Stimulated activated CD4-positive, alpha-beta T cell treated with anti-CD3 and anti-CD28 coated beads, TNF-alpha, amount 100 ng/mL, for 24 hours (primary cell): Measurements from ENCODE around the gene ARHGEF7.
"Not testable (repeated sequence)": the region's sequence is repeated elsewhere in the genome, so short reads cannot be mapped to it uniquely, and the experiment has no call there.

Source experiments
- DNase-seq, 3 experiments: peaks; one replicate each; pipeline ENCODE4 v3.0.0-alpha.2; 2020; ENCODE audit warnings: low read depth in 3 of 3

The ARHGEF7 gene

DNA sequence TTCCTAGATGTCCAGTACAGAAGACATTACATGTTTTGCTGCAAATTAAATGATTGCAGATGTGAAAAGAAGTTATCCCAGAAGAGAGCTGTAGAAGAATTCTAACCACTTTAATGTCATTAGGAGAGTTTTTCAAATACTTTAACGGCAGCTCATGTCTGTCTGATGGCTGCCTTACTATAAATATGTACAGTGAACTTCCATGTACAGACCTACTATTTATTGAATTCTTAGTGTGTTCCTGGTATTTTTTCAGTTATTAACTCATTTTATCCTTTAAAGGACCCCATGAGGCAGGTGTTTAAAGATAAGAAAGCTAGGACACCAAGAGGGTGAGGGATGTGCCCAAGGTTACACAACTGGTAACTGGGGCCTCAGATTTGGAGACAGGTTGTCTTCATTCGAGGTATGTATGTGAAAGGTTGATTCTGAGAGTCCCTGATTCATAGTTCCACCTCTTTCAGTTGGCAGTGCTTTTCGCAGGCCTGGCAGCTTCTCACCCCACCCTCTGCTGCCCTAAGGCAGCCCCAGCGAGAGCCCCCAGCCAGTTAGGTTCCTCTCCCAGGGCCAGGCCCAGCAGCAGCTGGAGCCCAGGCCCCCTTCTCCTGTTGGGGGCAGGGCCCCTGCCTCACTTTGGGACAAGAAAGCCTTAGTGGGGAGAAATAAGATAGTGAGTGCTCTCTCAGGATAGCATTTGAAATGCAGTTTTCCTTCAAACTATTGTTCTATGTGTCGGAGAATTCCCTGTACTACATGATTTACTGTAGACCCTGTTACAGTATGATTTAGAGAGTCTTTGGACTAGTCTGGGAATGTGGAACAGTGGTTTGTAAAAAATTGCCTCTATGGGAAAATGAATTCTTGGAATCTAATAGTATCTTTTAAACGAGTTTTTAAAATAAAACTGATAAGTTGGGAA lies 137.6 kb downstream of the ARHGEF7 start:
- no peak for DNase-seq

DNA sequence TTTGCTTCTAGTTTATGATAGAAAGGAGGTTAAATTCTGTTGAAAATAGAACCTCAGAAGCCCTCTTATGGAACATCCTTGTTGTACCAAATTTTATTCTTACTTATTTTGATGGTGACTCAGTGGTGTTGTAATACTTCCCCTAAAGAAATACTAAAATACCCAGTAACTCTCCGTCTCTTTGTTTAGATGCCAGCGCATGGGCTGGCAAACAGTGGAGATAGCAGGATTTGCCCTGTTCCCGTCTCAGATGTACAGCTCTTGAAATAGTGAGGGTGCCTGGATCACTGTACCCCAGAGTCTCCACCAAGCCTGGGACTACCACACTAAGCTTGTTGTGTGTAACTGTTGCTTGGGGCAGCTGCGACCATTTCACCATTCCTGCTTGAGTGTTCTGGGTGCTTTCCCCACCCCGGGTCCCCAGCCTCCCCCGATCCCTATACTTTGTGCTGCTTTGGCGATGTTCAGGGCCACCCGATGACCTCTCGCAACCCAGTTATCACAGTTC lies 138.3 kb downstream of the ARHGEF7 start:
- no peak for DNase-seq

- no peak for DNase-seq
These were observed 140.2 kb downstream of the ARHGEF7 start for GRCh38 chr13:111255228-111255790.

- DNase-seq: no peak
These were observed 141.3 kb downstream of the ARHGEF7 start for GRCh38 chr13:111256458-111256857.

DNA sequence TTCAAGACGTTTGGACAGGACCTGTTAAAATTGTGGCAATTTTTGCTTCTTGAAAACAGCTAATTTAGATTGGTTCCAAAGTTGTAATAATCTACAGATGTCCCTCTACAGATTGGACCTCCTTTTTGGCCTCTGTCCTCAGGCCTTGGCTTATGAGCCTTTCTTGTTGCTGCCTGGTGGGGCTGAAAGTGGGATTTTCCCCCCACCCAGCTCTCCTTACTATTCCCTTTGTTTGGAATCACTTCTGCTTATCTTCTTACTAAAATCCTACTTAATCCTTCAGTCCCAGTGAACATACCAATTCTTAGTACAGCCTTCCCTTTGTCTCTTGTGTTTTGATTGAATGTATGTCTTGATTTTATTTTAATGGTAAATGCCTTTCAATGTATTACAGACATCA lies 141.8 kb downstream of the ARHGEF7 start:
- no peak for DNase-seq

DNA sequence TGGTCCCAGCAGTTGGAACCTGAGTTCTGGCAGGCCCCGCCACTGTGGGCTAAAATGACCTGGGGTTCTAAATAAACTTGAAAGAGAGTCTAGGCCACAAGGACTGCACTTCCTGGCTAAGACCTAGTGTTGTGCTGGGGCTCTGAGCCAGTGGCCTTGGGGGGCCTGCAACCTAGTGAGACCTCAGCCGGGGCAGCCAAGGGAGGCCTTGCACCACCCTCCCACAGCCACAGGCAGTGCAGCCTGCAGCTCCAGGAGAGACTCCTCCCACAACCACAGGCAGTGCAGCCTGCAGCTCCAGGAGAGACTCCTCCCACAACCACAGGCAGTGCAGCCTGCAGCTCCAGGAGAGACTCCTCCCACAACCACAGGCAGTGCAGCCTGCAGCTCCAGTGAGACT lies 142.8 kb downstream of the ARHGEF7 start:
- DNase-seq: not testable (repeated sequence)

DNA sequence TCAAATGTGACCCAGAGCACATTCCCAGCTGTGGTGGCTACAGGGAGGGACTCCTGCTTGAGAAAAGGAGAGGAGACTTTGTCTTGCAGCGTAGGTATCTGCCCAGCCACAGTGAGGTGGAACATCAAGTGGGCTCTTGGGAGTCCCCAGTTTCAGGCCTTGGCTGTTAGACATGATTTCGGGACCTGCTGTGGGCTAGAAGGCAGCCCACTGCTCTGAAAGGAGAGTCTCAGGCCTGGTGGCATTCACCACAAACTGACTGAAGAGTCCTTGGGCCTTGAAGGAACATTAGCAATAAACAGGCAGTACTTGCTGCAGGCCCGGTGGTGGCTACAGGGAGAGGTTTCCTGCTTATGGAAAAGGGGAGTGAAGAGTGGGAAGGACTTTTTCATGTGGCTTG lies 143.5 kb downstream of the ARHGEF7 start:
- DNase-seq: no peak

DNA sequence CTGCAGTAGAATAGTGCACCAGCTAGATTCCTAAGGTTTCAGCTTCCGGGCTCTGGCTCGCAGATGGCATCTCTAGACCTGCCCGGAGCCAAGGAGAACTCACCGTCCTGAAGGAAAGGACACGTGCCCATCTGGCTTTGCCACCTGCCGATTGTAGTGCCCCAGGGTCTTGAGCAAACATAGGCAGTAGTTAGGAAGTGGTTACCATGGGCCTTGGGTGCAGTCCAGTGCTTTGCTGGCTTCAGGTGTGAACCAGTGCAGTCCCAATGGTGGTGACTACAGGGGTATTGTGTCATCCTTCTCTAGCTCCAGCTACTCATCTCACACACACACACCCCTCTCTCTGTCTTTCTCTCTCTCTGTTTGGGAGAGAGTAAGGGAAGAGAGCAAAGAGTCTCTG lies 143.9 kb downstream of the ARHGEF7 start:
- no peak for DNase-seq

DNA sequence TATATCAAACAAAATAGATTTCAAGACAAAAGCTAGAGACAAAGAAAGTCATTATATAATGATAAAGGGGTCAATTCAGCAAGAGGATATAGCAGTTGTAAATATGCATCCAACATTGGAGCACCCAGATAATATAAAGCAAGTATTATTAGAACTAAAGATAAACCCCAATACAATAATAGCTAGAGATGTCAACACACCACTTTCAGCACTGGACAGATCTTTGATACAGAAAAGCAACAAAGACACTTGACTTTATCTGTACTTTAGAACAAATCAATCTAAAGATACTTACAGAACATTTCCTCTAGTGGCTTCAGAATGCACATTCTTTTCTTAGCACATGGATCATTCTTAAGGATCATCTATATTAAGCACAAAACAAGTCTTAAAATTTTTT lies 146.2 kb downstream of the ARHGEF7 start:
- DNase-seq: no peak

DNA sequence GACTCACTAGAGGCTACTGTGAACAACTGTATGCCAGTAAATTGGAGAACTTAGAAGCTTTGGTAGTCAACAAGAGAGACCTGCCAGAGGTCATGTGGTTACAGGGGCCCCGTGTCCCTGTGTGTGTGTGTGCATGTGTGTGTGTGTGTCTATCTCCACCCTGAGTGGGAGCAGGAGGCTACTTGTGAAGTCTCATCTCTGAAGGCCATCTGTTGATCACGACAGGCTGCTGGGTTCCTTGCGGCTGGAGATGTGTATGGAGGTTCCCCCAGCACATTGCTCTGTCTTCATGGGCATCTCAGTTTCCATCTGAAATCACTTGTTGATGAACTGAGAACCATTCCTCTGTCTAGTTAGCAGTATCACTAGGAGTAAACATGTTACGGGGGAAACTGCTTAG lies 147.2 kb downstream of the ARHGEF7 start:
- DNase-seq: no peak

DNA sequence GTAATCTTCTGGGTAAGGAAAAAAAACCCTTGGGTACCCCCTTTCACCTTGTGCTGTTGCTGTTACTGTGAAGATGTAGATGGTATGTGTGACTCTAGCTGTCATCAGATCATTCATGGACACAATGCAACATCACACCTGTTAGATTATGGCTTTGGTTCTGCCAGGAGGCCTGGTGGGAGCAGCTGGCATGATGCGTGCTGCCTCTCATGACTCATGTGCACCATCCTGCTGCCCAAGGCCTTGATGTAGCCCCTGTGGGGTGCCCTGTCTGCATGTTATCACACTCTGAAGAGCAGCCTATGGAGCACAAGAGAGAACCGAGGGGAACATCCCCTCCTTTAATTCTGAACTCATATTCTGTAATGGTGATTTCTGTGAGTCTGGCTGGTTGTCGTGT lies 147.6 kb downstream of the ARHGEF7 start:
- DNase-seq: no peak

DNA sequence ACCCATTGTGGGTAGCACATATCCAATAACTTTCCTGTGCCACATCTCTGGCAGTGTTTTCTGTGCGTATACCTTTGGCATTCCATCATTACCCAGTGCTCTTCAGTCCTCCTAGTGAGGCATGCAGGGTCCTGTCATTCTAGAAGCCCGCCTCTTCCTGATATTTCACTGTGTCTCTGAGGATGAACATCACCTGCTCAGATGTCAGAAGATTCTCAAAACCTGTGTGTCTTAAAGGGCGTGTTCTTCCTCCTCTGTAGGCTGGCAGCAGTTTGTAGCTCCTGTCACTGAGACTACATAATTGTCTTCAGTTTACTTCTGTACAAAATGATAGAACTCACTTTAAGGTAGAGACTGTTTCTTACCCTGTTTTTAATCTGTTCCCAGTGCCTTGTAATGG lies 148.5 kb downstream of the ARHGEF7 start:
- no peak for DNase-seq

GRCh38 chr13:111265006-111265700 lies 150.0 kb downstream of the ARHGEF7 start:
- DNase-seq: no peak

- no peak for DNase-seq
These were observed 150.6 kb downstream of the ARHGEF7 start for GRCh38 chr13:111265701-111266035.

- no peak for DNase-seq
These were observed 152.1 kb downstream of the ARHGEF7 start for GRCh38 chr13:111267205-111267604.

DNA sequence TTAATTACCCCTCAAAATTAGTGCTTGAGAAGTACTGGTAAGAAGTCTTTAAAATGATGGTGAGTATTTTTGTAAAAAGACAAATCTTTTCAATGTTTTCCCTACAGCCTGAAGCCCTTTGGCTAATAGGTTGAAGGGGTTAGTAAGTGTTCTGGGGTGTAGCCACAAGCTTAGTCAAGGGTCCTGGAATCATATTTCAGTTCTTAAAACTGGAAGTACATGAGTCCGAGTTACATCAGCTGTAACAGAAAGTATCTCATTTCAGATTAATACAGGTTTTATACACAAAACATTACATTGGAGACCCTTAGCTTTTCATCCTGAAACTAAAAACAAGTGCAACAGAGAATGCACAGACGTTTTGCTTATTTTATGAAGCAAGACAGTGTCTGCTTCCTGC lies 152.7 kb downstream of the ARHGEF7 start:
- no peak for DNase-seq

DNA sequence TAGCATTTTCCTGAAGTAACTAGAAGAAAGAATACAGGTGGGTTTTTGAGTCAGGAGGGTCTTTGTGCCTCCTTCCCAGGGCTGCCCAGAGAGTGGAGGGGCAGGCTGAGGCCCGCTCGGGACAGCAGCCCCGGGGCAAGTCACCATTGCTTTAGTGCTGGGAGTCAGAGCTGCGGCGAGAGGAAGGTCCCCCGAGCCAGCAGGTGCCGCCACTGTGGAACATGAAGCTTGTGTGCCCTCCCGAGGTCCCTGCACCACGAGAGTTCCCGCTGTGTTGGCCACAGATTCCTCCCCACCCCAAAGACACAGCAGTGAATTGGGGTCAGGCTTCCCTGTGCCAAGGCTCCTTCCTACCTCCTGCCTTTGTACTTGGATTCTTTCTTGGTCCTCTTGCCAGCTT lies 154.4 kb downstream of the ARHGEF7 start:
- no peak for DNase-seq

GRCh38 chr13:111270126-111270525 lies 155.0 kb downstream of the ARHGEF7 start:
- no peak for DNase-seq

DNA sequence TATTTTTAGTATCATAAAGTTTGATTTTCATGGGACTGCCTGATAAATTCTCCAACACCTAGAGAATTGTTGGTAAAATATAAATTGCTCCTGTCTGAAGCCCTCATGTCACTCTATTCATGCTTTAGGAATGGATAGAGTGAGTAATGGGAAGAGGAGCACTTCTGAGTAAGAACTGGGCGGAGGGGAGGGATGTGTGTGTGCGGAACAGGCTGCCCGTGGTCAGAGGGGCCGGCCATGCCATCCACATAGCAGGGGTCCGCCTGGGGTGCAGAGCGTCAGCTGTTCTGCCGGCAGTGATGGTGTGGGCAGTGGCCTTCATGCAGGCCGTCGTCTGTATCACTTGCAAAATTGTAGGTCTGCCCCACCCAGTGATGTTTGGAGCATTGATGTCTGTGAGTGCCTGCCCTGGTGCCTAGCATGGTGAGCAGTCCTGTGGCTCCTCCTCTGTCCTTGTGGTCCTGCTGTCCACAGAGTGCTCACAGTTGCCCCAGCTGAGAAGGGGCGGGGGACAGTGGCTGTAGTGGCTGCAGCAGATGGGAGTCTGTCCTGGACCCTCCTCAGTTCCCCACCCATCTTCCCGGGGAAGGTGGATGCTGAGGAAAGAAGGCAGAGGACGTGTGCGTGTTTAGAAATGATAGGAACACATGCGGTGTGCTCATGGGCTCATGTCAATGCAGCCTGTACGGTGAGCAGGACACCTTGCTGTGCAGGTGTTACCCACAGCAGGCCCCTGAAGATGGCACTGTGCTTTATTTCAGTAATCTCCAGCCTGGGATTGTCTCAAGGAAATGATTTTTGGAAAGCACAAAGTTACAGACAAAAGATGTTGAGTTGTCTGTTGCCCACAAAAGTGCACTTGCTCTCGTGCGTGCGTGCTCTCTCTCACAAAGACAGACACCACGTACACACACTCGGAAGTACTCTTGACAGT lies 155.9 kb downstream of the ARHGEF7 start:
- DNase-seq: no peak

DNA sequence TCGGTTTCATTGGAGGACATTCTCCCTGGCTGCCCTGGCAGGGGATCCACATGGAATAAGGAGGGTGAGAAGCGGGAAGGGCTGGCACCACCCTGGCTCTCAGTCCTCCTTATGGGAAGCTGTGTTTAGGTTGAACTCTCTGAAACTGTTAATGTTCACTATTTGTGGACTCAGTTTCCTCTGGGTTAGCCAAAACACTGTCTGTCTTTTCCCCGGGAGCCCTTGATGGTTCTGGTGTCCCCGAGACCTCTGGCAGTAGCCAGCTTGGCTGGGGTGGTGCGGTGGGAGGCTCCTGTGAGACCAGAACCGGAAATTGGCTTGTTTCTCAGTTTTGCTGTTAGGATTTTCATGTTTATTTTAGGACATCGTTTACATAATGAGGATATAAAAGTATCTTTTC lies 157.0 kb downstream of the ARHGEF7 start:
- no peak for DNase-seq

- no peak for DNase-seq
These were observed 160.3 kb downstream of the ARHGEF7 start for GRCh38 chr13:111275382-111275781.
